GM21786 (cell line): ENCODE measurements around the gene RBPMS2.

Experiments used
- ATAC-seq: cut with Tn5 transposase; IDR thresholded peaks from one replicate; pipeline ENCODE4 v1.9.1; 2021; ENCODE audit not compliant: unreplicated experiment

Gene RBPMS2

DNA sequence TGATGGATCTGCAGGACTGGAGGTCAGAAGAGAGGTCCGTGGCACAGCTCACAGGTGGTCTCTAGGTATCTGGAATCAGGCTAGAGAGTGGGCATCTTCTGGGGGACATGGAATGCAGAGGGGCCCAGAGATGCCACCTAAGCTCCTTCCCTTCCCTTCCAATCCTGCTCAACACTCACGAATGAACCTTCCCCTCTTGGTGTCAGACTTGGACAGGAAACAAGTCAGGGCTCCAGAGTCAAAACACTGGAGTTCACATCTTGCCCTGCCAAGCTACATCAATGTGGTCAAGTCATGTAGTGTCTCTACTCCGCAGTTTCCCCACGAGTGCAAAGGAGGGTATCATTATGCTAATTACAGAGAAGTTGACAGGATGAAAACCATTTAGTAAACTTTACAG, 16.0 kb upstream of the RBPMS2 start:
- no peak for ATAC-seq

GRCh38 chr15:64783796-64784195, 8.4 kb upstream of the RBPMS2 start:
- no peak for ATAC-seq

GRCh38 chr15:64782751-64783150, 7.4 kb upstream of the RBPMS2 start:
- no peak for ATAC-seq

- no peak for ATAC-seq
Observed at GRCh38 chr15:64781299-64781698, 5.9 kb upstream of the RBPMS2 start.

GRCh38 chr15:64780600-64781156, 5.3 kb upstream of the RBPMS2 start:
- ATAC-seq, result no peak

DNA sequence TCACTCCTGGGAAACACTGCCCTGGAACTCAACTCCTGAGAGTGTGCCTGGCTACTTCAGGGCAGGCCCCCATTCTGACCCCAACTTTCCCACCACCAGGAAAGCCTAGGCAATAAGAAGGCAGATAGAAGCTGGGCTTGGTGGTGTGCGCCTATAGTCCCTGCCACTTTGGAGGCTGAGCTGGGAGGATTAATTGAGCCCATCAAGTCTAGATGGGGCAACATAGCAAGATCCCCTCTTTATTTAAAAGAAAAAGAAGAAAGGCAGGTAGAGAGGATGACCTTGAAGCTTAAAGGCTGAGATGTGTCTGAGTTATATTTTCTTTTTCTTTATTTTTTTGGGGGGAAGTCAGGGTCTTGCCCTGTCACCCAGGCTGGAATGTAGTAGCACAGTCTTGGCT, 4.2 kb upstream of the RBPMS2 start:
- ATAC-seq, result no peak

DNA sequence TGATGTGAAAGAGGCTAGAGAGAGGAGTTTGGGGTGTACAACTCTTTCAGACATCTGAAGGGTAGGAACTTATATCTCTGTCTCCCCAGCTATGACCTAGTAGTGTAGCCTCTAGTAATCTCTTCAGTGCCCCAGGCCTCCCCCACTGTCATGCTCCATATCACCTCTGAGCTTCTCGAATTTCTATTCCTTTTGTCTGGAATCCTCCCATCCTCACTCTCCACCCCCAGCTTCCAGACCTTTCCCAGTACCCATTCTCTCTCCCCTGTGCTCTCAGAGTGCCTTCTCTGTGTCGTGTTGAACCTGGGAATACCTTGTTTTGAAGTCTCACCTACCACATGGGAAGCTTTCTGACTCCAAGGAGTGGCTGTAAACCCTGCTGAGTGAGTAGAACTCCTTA, 3.6 kb upstream of the RBPMS2 start:
- ATAC-seq, result no peak

DNA sequence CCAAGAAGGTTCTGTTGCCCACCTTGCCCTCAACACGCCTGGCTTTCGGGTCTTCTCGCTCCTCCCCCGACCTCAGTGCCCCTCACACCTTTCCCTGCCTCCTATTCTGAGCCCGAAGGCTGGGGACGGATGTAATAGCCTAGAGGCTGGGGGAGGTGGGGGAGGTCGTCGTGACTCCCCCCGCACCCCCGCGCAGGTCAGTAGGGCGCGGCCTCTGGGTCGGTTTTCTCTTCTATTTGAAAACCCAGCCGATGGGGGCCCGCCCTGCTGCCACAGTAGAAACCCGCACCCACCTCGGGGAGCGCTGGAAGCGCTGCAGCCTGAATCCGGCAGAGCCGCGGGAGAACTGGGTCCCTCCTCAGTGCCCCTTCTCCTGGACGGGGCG, 1.0 kb upstream of the RBPMS2 start:
- ATAC-seq, result no peak

- no peak for ATAC-seq
Observed at GRCh38 chr15:64774629-64775493, 528 bp downstream of the RBPMS2 start.

GRCh38 chr15:64774037-64774628, 1.3 kb downstream of the RBPMS2 start:
- no peak for ATAC-seq

DNA sequence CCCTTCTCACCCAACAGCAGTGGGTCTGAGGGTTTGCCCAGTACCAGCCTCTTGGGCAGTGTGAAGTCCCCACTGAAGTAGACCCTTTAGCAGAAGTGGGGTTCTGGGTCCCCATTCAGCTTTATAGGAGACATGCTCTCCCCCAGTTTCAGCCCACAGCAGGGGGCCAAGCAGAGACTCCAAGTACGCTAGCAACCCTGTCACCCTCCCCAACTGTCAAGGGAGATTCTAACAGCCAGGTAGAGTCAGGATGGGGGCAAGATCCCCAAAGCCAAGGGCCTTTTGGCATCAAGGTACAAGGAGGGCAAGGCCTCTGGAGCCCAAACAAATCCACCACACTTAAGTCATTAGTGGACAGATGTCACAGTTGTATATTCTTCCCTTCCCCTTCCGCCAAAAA, 1.8 kb downstream of the RBPMS2 start:
- no peak for ATAC-seq

- no peak for ATAC-seq
Observed at GRCh38 chr15:64772964-64773363, 2.4 kb downstream of the RBPMS2 start.

DNA sequence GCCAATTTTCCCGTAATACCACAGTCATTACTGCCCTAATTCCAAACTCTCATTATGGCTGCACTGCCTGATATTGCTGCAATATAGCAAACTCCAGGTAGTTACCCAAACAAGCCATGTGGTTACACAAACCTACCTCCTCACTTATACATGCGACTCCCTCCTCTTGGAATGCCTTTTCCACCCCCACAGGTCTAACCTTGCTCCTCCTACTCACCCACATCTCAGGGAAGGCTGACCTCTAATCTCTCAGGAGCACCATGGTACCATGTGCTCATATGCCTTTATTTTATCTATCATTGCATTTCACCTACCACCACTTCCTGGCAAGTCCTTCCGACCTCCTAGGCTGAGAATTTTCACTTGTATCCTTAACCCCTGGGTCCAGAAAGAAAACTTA, 2.9 kb downstream of the RBPMS2 start:
- ATAC-seq, result no peak

DNA sequence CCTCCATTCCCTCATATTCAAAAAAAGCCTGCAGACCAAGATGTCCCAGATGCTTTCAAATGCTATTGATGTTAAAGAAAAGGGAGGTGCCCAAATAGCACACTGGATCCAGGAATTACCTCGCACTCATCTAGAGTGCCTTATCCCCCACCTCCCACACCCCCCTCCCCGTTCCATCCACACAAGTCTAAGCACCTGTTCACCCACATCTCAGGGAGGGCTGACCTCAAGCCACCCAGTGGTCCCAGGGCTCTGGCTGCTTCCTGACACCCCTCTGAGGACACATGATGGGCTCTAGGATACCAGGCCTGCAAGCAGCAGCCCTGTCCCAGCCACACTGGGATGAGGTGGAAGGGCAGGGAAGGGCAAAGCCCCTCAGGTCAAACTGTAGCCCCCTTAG, 4.8 kb downstream of the RBPMS2 start:
- no peak for ATAC-seq

DNA sequence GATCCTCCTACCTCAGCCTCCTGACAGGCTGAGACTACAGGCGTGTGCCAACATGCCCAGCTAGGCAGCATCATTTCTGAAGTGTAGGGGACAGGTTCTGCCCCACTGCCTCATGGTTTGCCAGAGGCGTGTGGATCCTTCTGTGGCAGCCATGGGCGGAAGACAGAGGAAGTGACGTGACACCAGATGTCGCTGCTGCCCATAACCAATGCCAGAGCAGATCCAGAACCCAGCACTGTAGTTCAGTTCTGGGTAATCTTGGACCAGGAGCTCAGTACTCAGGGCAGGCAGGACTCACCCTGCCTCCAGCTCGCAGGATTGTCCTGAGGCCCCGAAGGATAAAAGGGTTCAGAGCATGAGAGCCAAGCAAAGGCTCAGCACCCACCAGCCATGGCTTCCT, 8.2 kb downstream of the RBPMS2 start:
- ATAC-seq, result no peak

DNA sequence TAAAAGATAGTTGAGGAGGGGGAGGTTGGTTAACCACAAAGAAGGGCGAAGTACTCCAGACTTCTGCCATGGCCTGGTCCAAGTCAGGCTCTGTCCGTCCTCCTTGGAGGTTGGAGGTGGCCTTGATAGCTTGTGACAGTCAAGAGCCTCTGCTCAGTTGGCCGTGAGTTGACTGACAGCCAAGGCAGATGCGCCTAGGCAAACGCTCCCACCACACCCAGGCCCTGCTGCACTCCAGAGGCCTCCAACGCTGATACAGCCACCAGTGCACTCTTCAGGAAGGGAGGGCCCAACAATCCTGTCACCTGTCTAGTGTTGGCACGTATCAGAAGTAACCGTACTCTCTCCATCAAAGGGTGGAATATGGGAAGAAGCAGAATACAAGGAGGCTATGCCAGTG, 9.3 kb downstream of the RBPMS2 start:
- ATAC-seq, result no peak

GRCh38 chr15:64763874-64764273, 11.5 kb downstream of the RBPMS2 start:
- no peak for ATAC-seq

- ATAC-seq, result no peak
Observed at GRCh38 chr15:64763462-64763861, 11.9 kb downstream of the RBPMS2 start.

DNA sequence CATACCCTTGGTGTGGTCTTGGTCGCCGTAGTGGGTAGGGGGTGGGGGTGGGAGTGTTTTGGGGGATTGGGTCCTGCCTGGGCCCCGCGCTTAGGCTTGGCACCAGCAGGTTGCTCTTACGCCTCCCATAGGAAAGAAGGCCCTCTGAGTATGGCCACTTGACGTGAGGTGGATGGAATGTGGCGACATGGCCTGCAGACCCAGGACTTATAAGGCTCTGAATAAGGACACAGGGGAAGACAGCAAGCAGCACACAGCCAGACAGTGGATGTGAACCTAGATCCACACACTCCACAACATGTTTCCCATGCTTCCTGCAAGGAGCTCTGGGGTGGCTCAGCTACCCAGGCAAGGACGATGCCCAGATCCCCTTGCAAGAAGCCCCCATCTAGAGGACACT, 12.4 kb downstream of the RBPMS2 start:
- no peak for ATAC-seq

DNA sequence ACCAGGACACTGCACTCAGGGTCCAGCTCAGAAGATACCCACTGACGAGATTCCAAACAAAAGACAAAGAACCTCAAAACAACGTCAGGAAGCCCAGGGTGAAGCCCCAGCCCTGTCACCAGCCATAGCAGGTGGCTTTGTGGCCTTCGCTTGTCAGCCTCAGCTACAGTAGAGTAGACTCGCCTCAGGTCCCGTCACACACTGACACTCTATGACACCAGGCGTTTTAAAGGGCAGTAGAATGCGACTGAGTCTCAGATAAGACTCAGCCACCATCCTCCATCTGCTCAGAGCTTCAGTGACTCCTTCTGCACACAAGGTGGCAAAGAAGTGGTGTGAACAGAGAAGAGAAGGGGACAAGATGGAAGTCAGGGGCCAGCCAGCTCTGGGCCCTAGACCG, 12.8 kb downstream of the RBPMS2 start:
- no peak for ATAC-seq

DNA sequence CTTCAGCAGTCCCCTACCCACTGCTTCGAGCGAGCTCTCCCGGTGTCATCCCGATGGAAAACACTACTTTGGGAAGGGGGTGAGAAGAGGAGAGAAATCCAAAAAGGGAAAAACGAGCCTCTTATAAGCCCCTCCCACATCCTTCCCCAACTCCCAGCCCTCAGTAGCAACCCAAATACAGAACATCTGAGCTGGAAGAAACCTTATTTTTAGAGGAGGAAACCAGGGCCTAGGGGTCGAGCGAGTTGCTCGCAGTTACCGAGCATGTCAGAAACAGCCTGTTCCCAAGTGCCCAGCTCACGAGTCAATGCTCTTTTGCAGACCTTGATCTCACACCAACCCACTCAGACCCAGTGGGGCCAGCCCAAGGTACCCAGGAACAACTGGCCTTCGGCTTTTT, 14.2 kb downstream of the RBPMS2 start:
- no peak for ATAC-seq

GRCh38 chr15:64760056-64760455, 15.3 kb downstream of the RBPMS2 start:
- no peak for ATAC-seq
